H1 (cell line): Measurements from ENCODE around the gene LARP4B. TPM values are rescaled to one million over a fixed set of nuclear protein-coding genes. Genes with fewer than 3 reads are reported as not detected.

Source experiments
- CTCF ChIA-PET: fragments of 300-600 bp; sonication (Branson Sonifier 250); formaldehyde crosslinking; loops from one replicate; lab custom pipeline; 2021; ENCODE audit not compliant: partially characterized antibody; lab: Charles Lee
- POLR2A ChIA-PET: fragments of 300-600 bp; sonication (Branson Sonifier 250); formaldehyde crosslinking; loops from one replicate; lab custom pipeline; 2021; ENCODE audit warnings: inconsistent platforms; ENCODE audit not compliant: partially characterized antibody; lab: Charles Lee
- DNase-seq, 2 experiments: peaks; one replicate each; pipeline versions ENCODE4 v3.0.0 to v3.0.0-alpha.2; 2010 to 2022; ENCODE audit warnings: low spot score in 2 of 2, low read depth in 1 of 2, mixed read lengths in 1 of 2
- FAIRE-seq: peaks from 2 replicates; lab custom pipeline; 2011; peaks lifted over from hg19 to GRCh38; lab: Jason Lieb, UNC
- H2AFZ ChIP-seq: 2 replicates; pipeline ENCODE4 v1.8.1; 2012; ENCODE audit warnings: low read length, inconsistent platforms
- H2AK5ac ChIP-seq: 2 replicates; pipeline ENCODE4 v1.6.1; 2013; ENCODE audit warnings: low read depth, low read length
- H2BK120ac ChIP-seq: replicated peaks from 2 replicates; pipeline ENCODE3; 2013; ENCODE audit warnings: low read depth, low read length, inconsistent platforms
- H2BK12ac ChIP-seq: 2 replicates; pipeline ENCODE4 v1.6.1; 2013; ENCODE audit warnings: low read depth, low read length
- H2BK15ac ChIP-seq: 2 replicates; pipeline ENCODE4 v1.6.1; 2013; ENCODE audit warnings: low read length
- H2BK20ac ChIP-seq: 2 replicates; pipeline ENCODE4 v1.6.1; 2013; ENCODE audit warnings: low read length
- H2BK5ac ChIP-seq: 2 replicates; pipeline ENCODE4 v1.6.1; 2013; ENCODE audit warnings: low read depth, low read length
- H3K14ac ChIP-seq: 2 replicates; pipeline ENCODE4 v1.6.1; 2013; ENCODE audit warnings: inconsistent platforms; ENCODE audit not compliant: insufficient read length
- H3K18ac ChIP-seq: 2 replicates; pipeline ENCODE4 v1.6.1; 2013; ENCODE audit warnings: low read length; ENCODE audit errors: extremely low read depth
- H3K23ac ChIP-seq: 2 replicates; pipeline ENCODE4 v1.6.1; 2013; ENCODE audit warnings: inconsistent platforms; ENCODE audit not compliant: insufficient read length
- H3K23me2 ChIP-seq: 2 replicates; pipeline ENCODE4 v1.6.1; 2013; ENCODE audit warnings: low read depth, low read length
- H3K27ac ChIP-seq: 2 replicates; pipeline ENCODE4 v1.6.1; 2011; ENCODE audit warnings: low read depth, low read length, inconsistent platforms
- H3K27me3 ChIP-seq, 4 experiments: replicated peaks in 1 of 4; 1 replicate in 1 of 4; 2 replicates in 3 of 4; pipeline versions ENCODE4 v1.6.1 to v1.8.1; 2011 to 2013; ENCODE audit warnings: low read length in 3 of 4, mild to moderate bottlenecking in 3 of 4, inconsistent platforms in 2 of 4, mixed read lengths in 2 of 4, moderate library complexity in 1 of 4; ENCODE audit not compliant: control insufficient read depth in 3 of 4, insufficient read depth in 3 of 4; ENCODE audit errors: extremely low read depth in 1 of 4
- H3K36me3 ChIP-seq, 4 experiments: 2 replicates each; pipeline versions ENCODE4 v1.6.1 to v1.8.1; 2011 to 2013; ENCODE audit warnings: mild to moderate bottlenecking in 4 of 4, low read length in 3 of 4, moderate library complexity in 2 of 4, control low read depth in 1 of 4, inconsistent platforms in 1 of 4; ENCODE audit not compliant: insufficient read depth in 4 of 4, control insufficient read depth in 2 of 4
- H3K4ac ChIP-seq: replicated peaks from 2 replicates; pipeline ENCODE3; 2013; ENCODE audit warnings: low read length, low read depth, mixed read lengths, inconsistent platforms; ENCODE audit not compliant: insufficient read length
- H3K4me1 ChIP-seq, 4 experiments: replicated peaks in 1 of 4; 1 replicate in 1 of 4; 2 replicates in 3 of 4; pipeline versions ENCODE4 v1.6.1 to v1.8.1; 2011 to 2013; ENCODE audit warnings: low read length in 3 of 4, inconsistent platforms in 2 of 4, mixed read lengths in 1 of 4; ENCODE audit not compliant: insufficient read depth in 4 of 4, control insufficient read depth in 3 of 4
- H3K4me2 ChIP-seq, 2 experiments: 2 replicates each; pipeline versions ENCODE4 v1.6.1 to v1.8.1; 2011 to 2013; ENCODE audit warnings: low read depth in 2 of 2, low read length in 2 of 2, control low read depth in 1 of 2, inconsistent platforms in 1 of 2, mild to moderate bottlenecking in 1 of 2; ENCODE audit not compliant: insufficient read depth in 1 of 2
- H3K4me3 ChIP-seq, 4 experiments: fragments of 200-600, 300-600 bp in 1 of 4; sonication (generic), shearing (Covaris generic), sonication (Bioruptor Twin) in 1 of 4; 2 replicates each; pipeline versions ENCODE4 v1.5.1 to v1.8.1; 2011 to 2016; ENCODE audit warnings: low read length in 4 of 4, low read depth in 3 of 4, control low read depth in 2 of 4, inconsistent platforms in 2 of 4, mild to moderate bottlenecking in 2 of 4, mixed read lengths in 1 of 4, moderate library complexity in 1 of 4; ENCODE audit not compliant: insufficient read depth in 2 of 4; ENCODE audit errors: extremely low read depth in 1 of 4
- H3K56ac ChIP-seq: replicated peaks from 2 replicates; pipeline ENCODE3; 2013; ENCODE audit warnings: low read depth, mild to moderate bottlenecking, mixed read lengths, low read length, inconsistent platforms; ENCODE audit not compliant: insufficient read length
- H3K79me1 ChIP-seq: 2 replicates; pipeline ENCODE4 v1.6.1; 2013; ENCODE audit warnings: low read depth, low read length, control low read depth
- H3K79me2 ChIP-seq, 2 experiments: 2 replicates each; pipeline versions ENCODE4 v1.6.1 to v1.8.1; 2012 to 2013; ENCODE audit warnings: low read length in 2 of 2, mild to moderate bottlenecking in 2 of 2, inconsistent platforms in 1 of 2; ENCODE audit not compliant: insufficient read depth in 2 of 2, control insufficient read depth in 1 of 2
- H3K9ac ChIP-seq, 4 experiments: replicated peaks in 1 of 4; 1 replicate in 1 of 4; 2 replicates in 3 of 4; pipeline versions ENCODE4 v1.6.1 to v1.8.1; 2011 to 2013; ENCODE audit warnings: low read depth in 3 of 4, low read length in 3 of 4, control low read depth in 2 of 4, mild to moderate bottlenecking in 2 of 4, moderate library complexity in 2 of 4, inconsistent platforms in 1 of 4; ENCODE audit errors: extremely low read depth in 1 of 4
- H3K9me3 ChIP-seq, 2 experiments: 2 replicates each; pipeline versions ENCODE4 v1.6.1 to v1.8.1; 2012 to 2013; ENCODE audit warnings: mild to moderate bottlenecking in 2 of 2, moderate library complexity in 2 of 2, control low read depth in 1 of 2, inconsistent platforms in 1 of 2, low read depth in 1 of 2, low read length in 1 of 2, mixed read lengths in 1 of 2; ENCODE audit not compliant: insufficient read depth in 2 of 2
- H4K20me1 ChIP-seq, 2 experiments: replicated peaks in 1 of 2; 2 replicates each; pipeline versions ENCODE3 to v1.8.1; 2011 to 2013; ENCODE audit warnings: inconsistent platforms in 2 of 2, low read length in 2 of 2, mild to moderate bottlenecking in 1 of 2; ENCODE audit not compliant: insufficient read depth in 2 of 2, control insufficient read depth in 1 of 2
- H4K5ac ChIP-seq: 2 replicates; pipeline ENCODE4 v1.6.1; 2013; ENCODE audit warnings: low read length, low read depth, mixed read lengths, inconsistent platforms; ENCODE audit not compliant: insufficient read length
- H4K8ac ChIP-seq: 2 replicates; pipeline ENCODE4 v1.8.0; 2013; ENCODE audit warnings: mild to moderate bottlenecking, moderate library complexity, low read length, inconsistent platforms; ENCODE audit not compliant: insufficient read depth; ENCODE audit errors: extremely low read depth
- H4K91ac ChIP-seq: replicated peaks from 2 replicates; pipeline ENCODE3; 2013; ENCODE audit warnings: low read length, mixed read lengths, inconsistent platforms; ENCODE audit not compliant: insufficient read length
- BACH1 ChIP-seq: IDR thresholded peaks from 2 replicates; pipeline ENCODE4 v1.6.1; 2012; ENCODE audit warnings: low read length, improper control_type of control experiment
- CBX5 ChIP-seq: fragments of 300-800, 300-1000 bp; sonication (generic); IDR thresholded peaks from 2 replicates; pipeline ENCODE4 v1.7.1; 2016; ENCODE audit warnings: antibody characterized with exemption, low read length, low read depth
- CBX8 ChIP-seq: fragments of 300-800, 300-1000 bp; sonication (generic); IDR thresholded peaks from 2 replicates; pipeline ENCODE4 v1.7.1; 2016; ENCODE audit warnings: low read depth, low read length, borderline replicate concordance
- CTBP2 ChIP-seq: IDR thresholded peaks from 2 replicates; pipeline ENCODE4 v1.7.0; 2011; ENCODE audit warnings: borderline replicate concordance, mild to moderate bottlenecking, moderate library complexity, mixed read lengths, low read length; ENCODE audit not compliant: insufficient read depth, insufficient read length
- HDAC2 ChIP-seq, 2 experiments: fragments of 300-600 bp in 1 of 2; sonication (generic) in 1 of 2; IDR thresholded peaks; 2 replicates each; pipeline ENCODE4 v1.6.1; 2011 to 2012; ENCODE audit warnings: low read depth in 2 of 2, low read length in 2 of 2, mild to moderate bottlenecking in 2 of 2, moderate library complexity in 2 of 2, borderline replicate concordance in 1 of 2, inconsistent platforms in 1 of 2
- WGBS, 2 experiments: shearing (Covaris generic) in 1 of 2; methylation state at CpG; one replicate each; pipeline versions ENCODE4 v1.1.6 to v1.1.7; 2013 to 2015; ENCODE audit warnings: low lambda C conversion rate in 2 of 2, mixed read lengths in 2 of 2, inconsistent platforms in 1 of 2, low coverage in 1 of 2, missing lambda C conversion rate in 1 of 2; ENCODE audit not compliant: insufficient replicate concordance in 2 of 2, insufficient coverage in 1 of 2, insufficient read length in 1 of 2; ENCODE audit errors: extremely low coverage in 1 of 2, missing lambda C conversion rate in 1 of 2; 5-methylcytosine and 5-hydroxymethylcytosine counted together
- polyA plus RNA-seq, 7 experiments: library from polyadenylated mRNA; depleted of rRNA in 3 of 7; stranded (reverse) in 5 of 7; unstranded in 2 of 7; fragments of >200 nt in 5 of 7; fragments of 200-250 nt in 2 of 7; gene quantifications; 1 replicate in 5 of 7; 2 replicates in 1 of 7; 4 replicates in 1 of 7; pipeline versions ENCODE4 v1.2.1 to v1.2.3, GENCODE V29; 2011 to 2013; ENCODE audit warnings: missing spikeins in 2 of 7, mixed read lengths in 2 of 7
- total RNA-seq: library from RNA; stranded (reverse); fragmentation: NEBNext Ultra II Directional; extraction: Animal tissue kit (Norgen Biotek cat#: 25700); gene quantifications from 2 replicates; pipeline ENCODE4 v1.2.1, GENCODE V29; 2021

The LARP4B gene
- total and polyA plus RNA-seq, 2 of the 8 experiments (the other 6 are each of a cell fraction or from before 2014, with no cell fraction given) = 20.1 to 78.6 TPM

- WGBS, 2 experiments = 89% methylated on average over 31 of the region's 32 CpGs; no CpG with 5 or more reads in 1 of the 2 experiments
- Histone ChIP-seq H2BK5ac (no peak overlapping the region), H3K79me1 (no peaks in the 10 kb centered on the region)
- TF ChIP-seq CBX5 (no peak), HDAC2 (IDR thresholded peaks at IDR 0.05; ENCODE audit: borderline replicate concordance in 1 of 2, low read depth in 2 of 2, low read length in 2 of 2) (no peak), BACH1 (no peak), CBX8 (no peak), CTBP2 (no peak)
- TF ChIP-seq, all 59 proteins: peak for 0
- Histone ChIP-seq H2BK20ac (no peak overlapping the region), H2BK15ac (no peak overlapping the region), H2BK12ac (no peak overlapping the region), H3K56ac (no peak overlapping the region), H3K23ac (no peak overlapping the region), H3K18ac (no peak overlapping the region), H3K4me3 (no peak overlapping the region), H3K9ac (no peak overlapping the region), H2BK120ac (no peak overlapping the region), H4K91ac (no peak overlapping the region), H3K27me3 (peaks cover 2 to 18% (median 10%) of the 10 kb centered on the region in 4 experiments; a peak in 6 of 7 replicates), H3K4me1 (peaks cover 0 to 8% (median 1%) of the 10 kb centered on the region in 4 experiments; a peak in 3 of 7 replicates), H3K23me2 (peaks cover 4% of the 10 kb centered on the region; the same call in 1 of the 2 replicates), H4K8ac (no peak overlapping the region; the same call in 1 of the 2 replicates), H4K20me1 (peaks cover 0 to 2% of the 10 kb centered on the region in 2 experiments), H3K36me3 (no peaks in the 10 kb centered on the region), H3K4ac (no peak overlapping the region), H2AFZ (no peak overlapping the region), H3K4me2 (no peak overlapping the region; a peak in 1 of 4 replicates), H2AK5ac (no peak overlapping the region), H3K79me2 (no peaks in the 10 kb centered on the region), H3K9me3 (no peaks in the 10 kb centered on the region), H4K5ac (no peak overlapping the region), H3K14ac (no peak overlapping the region), H3K27ac (no peak overlapping the region)
- ChIA-PET CTCF (interaction anchor here (0.7 to 3.4 kb wide), 33 partner anchors 10 to 519 kb away, joined by 3 to 23 read pairs (median 3); partner anchors contain the start of gene WDR37), POLR2A (no interaction called here)
- DNase-seq (peak in 1 of 2 experiments; percentile 43), FAIRE-seq (no peak)
Observed at GRCh38 chr10:787933-788651, 143.4 kb downstream of the LARP4B start.
